Transverse colon (tissue), 4 donors: Measurements from ENCODE around the gene TTC36. TPM values are rescaled to one million over a fixed set of nuclear protein-coding genes. Genes with fewer than 3 reads are reported as not detected.

Experiments used
- DNase-seq: peaks from one replicate; pipeline ENCODE4 v3.0.0-alpha.2; 2019
- H3K27ac ChIP-seq, 4 donors: fragments of 200-600 bp; sonication (generic); 2 replicates each; pipeline ENCODE4 v1.5.1; 2016 to 2018; ENCODE audit warnings: inconsistent platforms in 4 of 4
- H3K27me3 ChIP-seq: fragments of 200-600 bp; sonication (generic); 2 replicates; pipeline ENCODE4 v1.5.1; 2017; ENCODE audit warnings: inconsistent platforms
- H3K36me3 ChIP-seq, 4 donors: fragments of 200-600 bp; sonication (generic); 2 replicates each; pipeline ENCODE4 v1.5.1; 2017 to 2019; ENCODE audit warnings: inconsistent platforms in 4 of 4
- H3K4me1 ChIP-seq, 4 donors: fragments of 200-600 bp; sonication (generic); 2 replicates each; pipeline ENCODE4 v1.5.1; 2017 to 2020; ENCODE audit warnings: inconsistent platforms in 4 of 4
- H3K4me3 ChIP-seq, 4 donors: fragments of 200-600 bp; sonication (generic); 1 replicate in 1 of 4; 2 replicates in 3 of 4; pipeline versions ENCODE4 v1.5.1 to v1.6.1; 2017 to 2019; ENCODE audit warnings: inconsistent platforms in 4 of 4
- H3K9me3 ChIP-seq, 2 donors: fragments of 200-600 bp; sonication (generic); 2 replicates each; pipeline ENCODE4 v1.5.1; 2017 to 2019; ENCODE audit warnings: inconsistent platforms in 2 of 2
- CTCF ChIP-seq, 5 experiments: fragments of 200-600 bp in 3 of 5; fragments of 450-650 bp in 2 of 5; sonication (generic) in 3 of 5; IDR thresholded peaks; 1 replicate in 2 of 5; 2 replicates in 3 of 5; pipeline ENCODE4 v1.5.1; 2016 to 2017; ENCODE audit warnings: antibody characterized with exemption in 5 of 5, inconsistent platforms in 3 of 5, mild to moderate bottlenecking in 2 of 5, moderate library complexity in 1 of 5
- EP300 ChIP-seq: sonication (generic); formaldehyde crosslinking; IDR thresholded peaks from one replicate; pipeline ENCODE4 v1.6.1; 2017; ENCODE audit warnings: antibody characterized with exemption, low read depth
- POLR2A ChIP-seq: fragments of 450-650 bp; IDR thresholded peaks from one replicate; pipeline ENCODE4 v1.6.1; 2016; ENCODE audit warnings: antibody characterized with exemption, mild to moderate bottlenecking, moderate library complexity
- POLR2AphosphoS5 ChIP-seq, 3 donors: sonication (generic); formaldehyde crosslinking; IDR thresholded peaks; one replicate each; pipeline ENCODE4 v1.6.1; 2016; ENCODE audit warnings: antibody characterized with exemption in 3 of 3
- WGBS, 2 donors: methylation state at CpG; one replicate each; pipeline ENCODE4 v1.1.5; 2018; ENCODE audit warnings: low coverage in 1 of 2; 5-methylcytosine and 5-hydroxymethylcytosine counted together
- in situ Hi-C, 4 donors: fragments of 200-750 bp; cut with MboI; loops; one replicate each; pipeline versions ENCODE4 v1.15.0 to v1.15.1; 2017; ENCODE audit warnings: low sequenced_read_pairs in 3 of 4, low pct_ligation_motif_present in 1 of 4, low pct_unique_long_range_greater_than_20kb in 1 of 4
- intact Hi-C: fragments of 100-400 bp; cut with DNase I; formaldehyde crosslinking; loops from one replicate; pipeline ENCODE4 v1.15.1; 2023; ENCODE audit warnings: low total_unique reads
- total RNA-seq, 4 donors: library from RNA; depleted of rRNA; stranded (reverse); fragments of >200 nt; gene quantifications; one replicate each; pipeline ENCODE4 v1.1.0, GENCODE V29; 2016

The TTC36 gene
- total RNA-seq, 4 donors from 2014 or later: 2.2 to 17.9 TPM; not detected in 2

GRCh38 chr11:118522571-118523072 is 4.7 kb upstream of the TTC36 start:
- 50 to 63% methylated on average over 2 to 6 of the region's 6 CpGs for WGBS, 2 donors
- in situ Hi-C loops: no loop called here
- TF ChIP-seq EP300 (no peak), CTCF (IDR thresholded peaks at IDR 0.05) (peak in 2 of 5 experiments; percentile 8 to 9), POLR2AphosphoS5 (IDR thresholded peaks at IDR 0.05) (no peak), POLR2A (no peak)
- DNase-seq: no peak
- H3K4me3 ChIP-seq: no peak overlapping the region
- peaks cover 0 to 48% (median 24%) of the 10 kb centered on the region in 4 donors for H3K36me3 ChIP-seq
- H3K27ac ChIP-seq: no peak overlapping the region
- intact Hi-C loops: no loop called here
- H3K9me3 ChIP-seq: no peaks in the 10 kb centered on the region
- H3K4me1 ChIP-seq: peaks cover 0 to 8% (median 0%) of the 10 kb centered on the region in 4 donors
- H3K27me3 ChIP-seq: no peaks in the 10 kb centered on the region

- H3K27me3 ChIP-seq: no peaks in the 10 kb centered on the region
- peaks cover 0 to 9% (median 1%) of the 10 kb centered on the region in 4 donors for H3K4me1 ChIP-seq
- peaks cover 0 to 44% (median 18%) of the 10 kb centered on the region in 4 donors for H3K36me3 ChIP-seq
- no peak for DNase-seq
- no peaks in the 10 kb centered on the region for H3K9me3 ChIP-seq
- H3K4me3 ChIP-seq: no peak overlapping the region
- intact Hi-C loops (no loop called here), in situ Hi-C loops (no loop called here)
- TF ChIP-seq POLR2A: no peak
- no peak for TF ChIP-seq CTCF (IDR thresholded peaks at IDR 0.05)
- no peak for TF ChIP-seq POLR2AphosphoS5 (IDR thresholded peaks at IDR 0.05)
- no peak for TF ChIP-seq EP300
- H3K27ac ChIP-seq: no peak overlapping the region
Observed at GRCh38 chr11:118524356-118524755, 2.9 kb upstream of the TTC36 start.

GRCh38 chr11:118524757-118525470 is 2.4 kb upstream of the TTC36 start:
- DNase-seq: no peak
- no peaks in the 10 kb centered on the region for H3K27me3 ChIP-seq
- in situ Hi-C loops (no loop called here), intact Hi-C loops (no loop called here)
- 87% methylated on average over 6 of the region's 6 CpGs; no CpG with 5 or more reads in 1 of the 2 donors for WGBS, 2 donors
- H3K27ac ChIP-seq: no peak overlapping the region
- no peak overlapping the region for H3K4me3 ChIP-seq
- TF ChIP-seq EP300: no peak
- no peak for TF ChIP-seq CTCF (IDR thresholded peaks at IDR 0.05)
- TF ChIP-seq POLR2AphosphoS5 (IDR thresholded peaks at IDR 0.05): no peak
- no peak for TF ChIP-seq POLR2A
- H3K4me1 ChIP-seq: peaks cover 5 to 14% (median 6%) of the 10 kb centered on the region in 4 donors
- peaks cover 0 to 38% (median 15%) of the 10 kb centered on the region in 4 donors for H3K36me3 ChIP-seq
- no peaks in the 10 kb centered on the region for H3K9me3 ChIP-seq

GRCh38 chr11:118526688-118527087 is 586 bp upstream of the TTC36 start:
- H3K4me3 ChIP-seq: no peak overlapping the region
- 71 to 73% methylated on average over 2 of the region's 2 CpGs for WGBS, 2 donors
- DNase-seq: no peak

More at GRCh38 chr11:118526688-118527087, 586 bp upstream of the TTC36 start:
- H3K4me1 ChIP-seq: peaks cover 9 to 27% (median 20%) of the 10 kb centered on the region in 4 donors
- H3K27me3 ChIP-seq: no peaks in the 10 kb centered on the region
- intact Hi-C loops: no loop called here
- H3K9me3 ChIP-seq: no peaks in the 10 kb centered on the region
- H3K36me3 ChIP-seq: peaks cover 0 to 20% (median 6%) of the 10 kb centered on the region in 4 donors
- no peak for TF ChIP-seq POLR2AphosphoS5 (IDR thresholded peaks at IDR 0.05)
- TF ChIP-seq POLR2A: no peak
- TF ChIP-seq CTCF (IDR thresholded peaks at IDR 0.05): no peak
- TF ChIP-seq EP300: no peak
- in situ Hi-C loops: no loop called here
- H3K27ac ChIP-seq: no peak overlapping the region
